ENCODE measurements around the gene IL1R2. TPM values are rescaled to one million over a fixed set of nuclear protein-coding genes. Genes with fewer than 3 reads are reported as not detected.

Gene IL1R2
- total and polyA plus RNA-seq, 2 of the 13 experiments (the other 11 are each of a cell fraction or from before 2014, with no cell fraction given), result 3.6 to 7.3 TPM

DNA sequence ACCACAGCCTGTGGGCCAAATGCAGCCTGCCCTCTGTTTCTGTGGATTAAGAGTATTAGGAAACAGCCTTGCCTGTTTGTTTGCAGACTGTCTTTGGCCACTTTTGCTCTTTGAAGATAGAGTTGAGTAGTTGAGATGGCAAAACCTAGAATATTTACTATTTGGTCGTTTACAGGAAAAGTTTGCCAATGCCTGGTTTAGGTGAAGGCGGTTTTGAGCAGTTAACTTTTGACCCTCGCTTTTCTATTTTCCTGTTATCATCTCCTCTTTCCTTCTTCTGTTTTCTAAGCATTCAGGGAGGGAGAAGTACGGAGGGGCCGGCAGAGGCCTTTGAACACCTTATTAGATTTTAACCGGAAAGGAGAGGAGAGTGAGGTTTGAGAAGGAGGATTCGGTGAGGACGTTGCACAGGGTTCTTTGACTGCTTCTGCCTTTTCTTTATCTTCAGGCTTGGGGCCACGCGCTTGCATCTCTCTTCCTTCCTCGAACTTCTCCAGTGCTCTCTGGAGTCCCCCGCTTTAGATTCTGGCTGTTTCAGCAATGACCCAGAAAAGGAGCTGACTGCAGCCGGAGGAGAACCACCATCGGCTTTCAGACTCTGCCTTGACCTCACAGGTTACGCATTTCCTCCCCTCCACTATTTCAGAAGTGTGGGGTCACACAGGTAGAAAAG lies 39.2 kb downstream of the IL1R2 start (continued):
- TF ChIP-seq, protein P1, sequence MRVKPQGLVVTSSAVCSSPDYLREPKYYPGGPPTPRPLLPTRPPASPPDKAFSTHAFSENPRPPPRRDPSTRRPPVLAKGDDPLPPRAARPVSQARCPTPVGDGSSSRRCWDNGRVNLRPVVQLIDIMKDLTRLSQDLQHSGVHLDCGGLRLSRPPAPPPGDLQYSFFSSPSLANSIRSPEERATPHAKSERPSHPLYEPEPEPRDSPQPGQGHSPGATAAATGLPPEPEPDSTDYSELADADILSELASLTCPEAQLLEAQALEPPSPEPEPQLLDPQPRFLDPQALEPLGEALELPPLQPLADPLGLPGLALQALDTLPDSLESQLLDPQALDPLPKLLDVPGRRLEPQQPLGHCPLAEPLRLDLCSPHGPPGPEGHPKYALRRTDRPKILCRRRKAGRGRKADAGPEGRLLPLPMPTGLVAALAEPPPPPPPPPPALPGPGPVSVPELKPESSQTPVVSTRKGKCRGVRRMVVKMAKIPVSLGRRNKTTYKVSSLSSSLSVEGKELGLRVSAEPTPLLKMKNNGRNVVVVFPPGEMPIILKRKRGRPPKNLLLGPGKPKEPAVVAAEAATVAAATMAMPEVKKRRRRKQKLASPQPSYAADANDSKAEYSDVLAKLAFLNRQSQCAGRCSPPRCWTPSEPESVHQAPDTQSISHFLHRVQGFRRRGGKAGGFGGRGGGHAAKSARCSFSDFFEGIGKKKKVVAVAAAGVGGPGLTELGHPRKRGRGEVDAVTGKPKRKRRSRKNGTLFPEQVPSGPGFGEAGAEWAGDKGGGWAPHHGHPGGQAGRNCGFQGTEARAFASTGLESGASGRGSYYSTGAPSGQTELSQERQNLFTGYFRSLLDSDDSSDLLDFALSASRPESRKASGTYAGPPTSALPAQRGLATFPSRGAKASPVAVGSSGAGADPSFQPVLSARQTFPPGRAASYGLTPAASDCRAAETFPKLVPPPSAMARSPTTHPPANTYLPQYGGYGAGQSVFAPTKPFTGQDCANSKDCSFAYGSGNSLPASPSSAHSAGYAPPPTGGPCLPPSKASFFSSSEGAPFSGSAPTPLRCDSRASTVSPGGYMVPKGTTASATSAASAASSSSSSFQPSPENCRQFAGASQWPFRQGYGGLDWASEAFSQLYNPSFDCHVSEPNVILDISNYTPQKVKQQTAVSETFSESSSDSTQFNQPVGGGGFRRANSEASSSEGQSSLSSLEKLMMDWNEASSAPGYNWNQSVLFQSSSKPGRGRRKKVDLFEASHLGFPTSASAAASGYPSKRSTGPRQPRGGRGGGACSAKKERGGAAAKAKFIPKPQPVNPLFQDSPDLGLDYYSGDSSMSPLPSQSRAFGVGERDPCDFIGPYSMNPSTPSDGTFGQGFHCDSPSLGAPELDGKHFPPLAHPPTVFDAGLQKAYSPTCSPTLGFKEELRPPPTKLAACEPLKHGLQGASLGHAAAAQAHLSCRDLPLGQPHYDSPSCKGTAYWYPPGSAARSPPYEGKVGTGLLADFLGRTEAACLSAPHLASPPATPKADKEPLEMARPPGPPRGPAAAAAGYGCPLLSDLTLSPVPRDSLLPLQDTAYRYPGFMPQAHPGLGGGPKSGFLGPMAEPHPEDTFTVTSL (CRISPR knock-in tag; IDR thresholded peaks at IDR 0.05; ENCODE audit: borderline replicate concordance), result peak; percentile 97
- TF ChIP-seq HDAC1 (CRISPR knock-in tag; IDR thresholded peaks at IDR 0.05), result peak; percentile 87
- TF ChIP-seq, protein P2, sequence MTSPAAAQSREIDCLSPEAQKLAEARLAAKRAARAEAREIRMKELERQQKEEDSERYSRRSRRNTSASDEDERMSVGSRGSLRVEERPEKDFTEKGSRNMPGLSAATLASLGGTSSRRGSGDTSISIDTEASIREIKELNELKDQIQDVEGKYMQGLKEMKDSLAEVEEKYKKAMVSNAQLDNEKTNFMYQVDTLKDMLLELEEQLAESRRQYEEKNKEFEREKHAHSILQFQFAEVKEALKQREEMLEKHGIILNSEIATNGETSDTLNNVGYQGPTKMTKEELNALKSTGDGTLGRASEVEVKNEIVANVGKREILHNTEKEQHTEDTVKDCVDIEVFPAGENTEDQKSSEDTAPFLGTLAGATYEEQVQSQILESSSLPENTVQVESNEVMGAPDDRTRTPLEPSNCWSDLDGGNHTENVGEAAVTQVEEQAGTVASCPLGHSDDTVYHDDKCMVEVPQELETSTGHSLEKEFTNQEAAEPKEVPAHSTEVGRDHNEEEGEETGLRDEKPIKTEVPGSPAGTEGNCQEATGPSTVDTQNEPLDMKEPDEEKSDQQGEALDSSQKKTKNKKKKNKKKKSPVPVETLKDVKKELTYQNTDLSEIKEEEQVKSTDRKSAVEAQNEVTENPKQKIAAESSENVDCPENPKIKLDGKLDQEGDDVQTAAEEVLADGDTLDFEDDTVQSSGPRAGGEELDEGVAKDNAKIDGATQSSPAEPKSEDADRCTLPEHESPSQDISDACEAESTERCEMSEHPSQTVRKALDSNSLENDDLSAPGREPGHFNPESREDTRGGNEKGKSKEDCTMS (CRISPR knock-in tag; conservative IDR thresholded peaks at IDR 0.05), result no peak
- TF ChIP-seq DBP (CRISPR knock-in tag; IDR thresholded peaks at IDR 0.05; ENCODE audit: not compliant biosample characterization), result no peak
- no peak for TF ChIP-seq SRY (CRISPR knock-in tag; IDR thresholded peaks at IDR 0.05)
- no peak for TF ChIP-seq ZNF75D (CRISPR knock-in tag; IDR thresholded peaks at IDR 0.05; ENCODE audit: borderline replicate concordance)
- TF ChIP-seq SP5 (CRISPR knock-in tag; IDR thresholded peaks at IDR 0.05; ENCODE audit: borderline replicate concordance, low read depth), result peak; percentile 72; the same call in 1 of the 2 replicates
- TF ChIP-seq ZNF256 (CRISPR knock-in tag; conservative IDR thresholded peaks at IDR 0.05), result no peak
- TF ChIP-seq SRSF4 (IDR thresholded peaks at IDR 0.05; ENCODE audit: low read depth, low read length, poor library complexity, severe bottlenecking), result no peak
- no peak for TF ChIP-seq WIZ (CRISPR knock-in tag; IDR thresholded peaks at IDR 0.05)
- no peak for TF ChIP-seq CHD2 (IDR thresholded peaks at IDR 0.05; ENCODE audit: low read depth, low read length)
- TF ChIP-seq, protein P3, sequence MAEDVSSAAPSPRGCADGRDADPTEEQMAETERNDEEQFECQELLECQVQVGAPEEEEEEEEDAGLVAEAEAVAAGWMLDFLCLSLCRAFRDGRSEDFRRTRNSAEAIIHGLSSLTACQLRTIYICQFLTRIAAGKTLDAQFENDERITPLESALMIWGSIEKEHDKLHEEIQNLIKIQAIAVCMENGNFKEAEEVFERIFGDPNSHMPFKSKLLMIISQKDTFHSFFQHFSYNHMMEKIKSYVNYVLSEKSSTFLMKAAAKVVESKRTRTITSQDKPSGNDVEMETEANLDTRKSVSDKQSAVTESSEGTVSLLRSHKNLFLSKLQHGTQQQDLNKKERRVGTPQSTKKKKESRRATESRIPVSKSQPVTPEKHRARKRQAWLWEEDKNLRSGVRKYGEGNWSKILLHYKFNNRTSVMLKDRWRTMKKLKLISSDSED (CRISPR knock-in tag; IDR thresholded peaks at IDR 0.05), result no peak
- TF ChIP-seq, protein P4, sequence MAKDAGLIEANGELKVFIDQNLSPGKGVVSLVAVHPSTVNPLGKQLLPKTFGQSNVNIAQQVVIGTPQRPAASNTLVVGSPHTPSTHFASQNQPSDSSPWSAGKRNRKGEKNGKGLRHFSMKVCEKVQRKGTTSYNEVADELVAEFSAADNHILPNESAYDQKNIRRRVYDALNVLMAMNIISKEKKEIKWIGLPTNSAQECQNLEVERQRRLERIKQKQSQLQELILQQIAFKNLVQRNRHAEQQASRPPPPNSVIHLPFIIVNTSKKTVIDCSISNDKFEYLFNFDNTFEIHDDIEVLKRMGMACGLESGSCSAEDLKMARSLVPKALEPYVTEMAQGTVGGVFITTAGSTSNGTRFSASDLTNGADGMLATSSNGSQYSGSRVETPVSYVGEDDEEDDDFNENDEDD (CRISPR knock-in tag; IDR thresholded peaks at IDR 0.05; ENCODE audit: borderline replicate concordance), result peak; percentile 54; the same call in 1 of the 2 replicates
- TF ChIP-seq ARID2 (CRISPR knock-in tag; IDR thresholded peaks at IDR 0.05; ENCODE audit: borderline replicate concordance), result 0 out of 2 replicates have a peak, but pooled peaks have one; percentile 75
- peak; percentile 96; the same call in 1 of the 2 replicates for TF ChIP-seq ZKSCAN8 (CRISPR knock-in tag; IDR thresholded peaks at IDR 0.05; ENCODE audit: borderline replicate concordance)
